Fibroblast of lung (primary cell): ENCODE measurements around the gene MAST3. TPM values are rescaled to one million over a fixed set of nuclear protein-coding genes. Genes with fewer than 3 reads are reported as not detected.

ENCODE experiments used
- DNase-seq, 2 donors: peaks; one replicate each; pipeline versions ENCODE4 v3.0.0 to v3.0.0-alpha.2; 2010; ENCODE audit warnings: low read depth in 2 of 2
- H2AFZ ChIP-seq: 2 replicates; pipeline ENCODE4 v1.5.1; 2012; ENCODE audit warnings: low read length, control low read depth, inconsistent platforms
- H3K27ac ChIP-seq: 2 replicates; pipeline ENCODE4 v1.5.1; 2011; ENCODE audit warnings: low read length, control low read depth; ENCODE audit not compliant: insufficient read depth
- H3K27me3 ChIP-seq: 2 replicates; pipeline ENCODE4 v1.5.1; 2011; ENCODE audit warnings: mild to moderate bottlenecking, low read length; ENCODE audit not compliant: control insufficient read depth, insufficient read depth
- H3K36me3 ChIP-seq: 2 replicates; pipeline ENCODE4 v1.5.1; 2011; ENCODE audit warnings: low read length; ENCODE audit not compliant: control insufficient read depth, insufficient read depth
- H3K4me1 ChIP-seq: 2 replicates; pipeline ENCODE4 v1.5.1; 2011; ENCODE audit warnings: low read length; ENCODE audit not compliant: control insufficient read depth, insufficient read depth; ENCODE audit errors: extremely low read depth
- H3K4me2 ChIP-seq: 2 replicates; pipeline ENCODE4 v1.5.1; 2011; ENCODE audit warnings: low read length, control low read depth; ENCODE audit not compliant: insufficient read depth; ENCODE audit errors: extremely low read depth
- H3K4me3 ChIP-seq, 4 experiments: fragments of 200-600 bp in 1 of 4; sonication (generic) in 1 of 4; replicated peaks in 1 of 4; 2 replicates each; pipeline ENCODE4 v1.5.1; 2011 to 2016; ENCODE audit warnings: low read length in 4 of 4, low read depth in 3 of 4, mild to moderate bottlenecking in 3 of 4, control low read depth in 2 of 4, inconsistent platforms in 1 of 4, mixed read lengths in 1 of 4; ENCODE audit not compliant: insufficient read depth in 1 of 4; ENCODE audit errors: control extremely low read depth in 1 of 4
- H3K79me2 ChIP-seq: 2 replicates; pipeline ENCODE4 v1.5.1; 2012; ENCODE audit warnings: mild to moderate bottlenecking, low read length, inconsistent platforms; ENCODE audit not compliant: control insufficient read depth, insufficient read depth
- H3K9ac ChIP-seq: 2 replicates; pipeline ENCODE4 v1.5.1; 2011; ENCODE audit warnings: mild to moderate bottlenecking, low read length, control low read depth; ENCODE audit not compliant: insufficient read depth
- H3K9me3 ChIP-seq: 2 replicates; pipeline ENCODE4 v1.5.1; 2012; ENCODE audit warnings: low read depth, low read length; ENCODE audit not compliant: control insufficient read depth, insufficient read depth
- H4K20me1 ChIP-seq: 2 replicates; pipeline ENCODE4 v1.5.1; 2011; ENCODE audit warnings: low read length; ENCODE audit not compliant: control insufficient read depth, insufficient read depth; ENCODE audit errors: extremely low read depth
- CTCF ChIP-seq, 2 donors: IDR thresholded peaks in 1 of 2; conservative IDR thresholded peaks in 1 of 2; 1 replicate in 1 of 2; 2 replicates in 1 of 2; pipeline ENCODE4 v1.5.1; 2011 to 2012; ENCODE audit warnings: low read length in 2 of 2, control low read depth in 1 of 2, inconsistent platforms in 1 of 2, low read depth in 1 of 2, mild to moderate bottlenecking in 1 of 2
- EZH2 ChIP-seq: IDR thresholded peaks from 2 replicates; pipeline ENCODE4 v1.5.1; 2012; ENCODE audit warnings: low read length, control low read depth, mild to moderate bottlenecking; ENCODE audit errors: missing control alignments
- polyA plus RNA-seq, 2 donors: library from polyadenylated mRNA; depleted of rRNA in 1 of 2; stranded (reverse) in 1 of 2; unstranded in 1 of 2; fragments of >200 nt; gene quantifications; 2 replicates each; pipeline ENCODE4 v1.2.1, GENCODE V29; 2011 to 2012; ENCODE audit warnings: missing spikeins in 1 of 2
- total RNA-seq: library from RNA; depleted of rRNA; stranded (reverse); fragments of >200 nt; gene quantifications from 2 replicates; pipeline ENCODE4 v1.2.1, GENCODE V29; 2014

MAST3 gene
- total and polyA plus RNA-seq, 2 donors (not counting 1 experiment from before 2014, with no cell fraction given): 2.0 to 4.1 TPM

GRCh38 chr19:18058208-18059009 is 39.2 kb upstream of the MAST3 start:
- peak overlapping the region; percentile 35 for H3K4me2 ChIP-seq
- no peaks in the 10 kb centered on the region for H3K79me2 ChIP-seq
- H4K20me1 ChIP-seq: no peaks in the 10 kb centered on the region
- no peak overlapping the region for H3K27ac ChIP-seq
- no peak overlapping the region for H3K4me3 ChIP-seq
- DNase-seq: peak; percentile 59 to 76
- H3K36me3 ChIP-seq: no peaks in the 10 kb centered on the region
- H2AFZ ChIP-seq: peak overlapping the region; percentile 52
- no peaks in the 10 kb centered on the region for H3K9me3 ChIP-seq
- no peak overlapping the region for H3K9ac ChIP-seq
- H3K4me1 ChIP-seq: peaks cover 3% of the 10 kb centered on the region
- TF ChIP-seq EZH2 (no peak), CTCF (conservative IDR thresholded peaks at IDR 0.05 in 1 of 2, IDR thresholded peaks at IDR 0.05 in 1 of 2; ENCODE audit: low read depth in 1 of 2, low read length in 2 of 2) (peak; percentile 72 to 80)
- H3K27me3 ChIP-seq: no peaks in the 10 kb centered on the region

- Histone ChIP-seq H3K4me1 (peaks cover 3% of the 10 kb centered on the region), H3K27ac (no peak overlapping the region), H3K4me3 (no peak overlapping the region), H3K27me3 (no peaks in the 10 kb centered on the region), H2AFZ (no peak overlapping the region), H3K36me3 (no peaks in the 10 kb centered on the region), H4K20me1 (no peaks in the 10 kb centered on the region), H3K9ac (no peak overlapping the region), H3K4me2 (no peak overlapping the region), H3K9me3 (no peaks in the 10 kb centered on the region), H3K79me2 (no peaks in the 10 kb centered on the region)
- TF ChIP-seq EZH2 (no peak), CTCF (conservative IDR thresholded peaks at IDR 0.05 in 1 of 2, IDR thresholded peaks at IDR 0.05 in 1 of 2; ENCODE audit: low read depth in 1 of 2, low read length in 2 of 2) (no peak)
- DNase-seq: no peak
Observed at GRCh38 chr19:18059297-18059696, 38.3 kb upstream of the MAST3 start.

GRCh38 chr19:18059902-18060301 is 37.7 kb upstream of the MAST3 start:
- Histone ChIP-seq H3K27ac (no peak overlapping the region), H3K9me3 (no peaks in the 10 kb centered on the region), H3K4me2 (no peak overlapping the region), H3K27me3 (no peaks in the 10 kb centered on the region), H3K79me2 (no peaks in the 10 kb centered on the region), H4K20me1 (no peaks in the 10 kb centered on the region), H3K36me3 (no peaks in the 10 kb centered on the region), H3K4me3 (no peak overlapping the region), H3K4me1 (peaks cover 3% of the 10 kb centered on the region), H2AFZ (no peak overlapping the region), H3K9ac (no peak overlapping the region)
- DNase-seq: no peak
- TF ChIP-seq EZH2 (no peak), CTCF (conservative IDR thresholded peaks at IDR 0.05 in 1 of 2, IDR thresholded peaks at IDR 0.05 in 1 of 2; ENCODE audit: low read depth in 1 of 2, low read length in 2 of 2) (no peak)
